Adrenal gland (tissue), 12 donors: Measurements from ENCODE around the gene PHC2. TPM values are rescaled to one million over a fixed set of nuclear protein-coding genes. Genes with fewer than 3 reads are reported as not detected.

Source experiments
- DNase-seq, 7 donors: peaks; one replicate each; pipeline ENCODE4 v3.0.0-alpha.2; 2019 to 2020
- H3K27ac ChIP-seq, 5 donors: fragments of 200-600 bp; sonication (generic) in 4 of 5; 1 replicate in 3 of 5; 2 replicates in 2 of 5; pipeline versions ENCODE4 v1.5.1 to v1.8.0; 2016 to 2020; ENCODE audit warnings: mild to moderate bottlenecking in 1 of 5
- H3K27me3 ChIP-seq: fragments of 200-600 bp; 2 replicates; pipeline ENCODE4 v1.8.0; 2021
- H3K36me3 ChIP-seq, 2 donors: fragments of 200-600 bp; replicated peaks in 1 of 2; 1 replicate in 1 of 2; 2 replicates in 1 of 2; pipeline versions ENCODE4 v1.5.1 to v1.8.0; 2018 to 2022
- H3K4me1 ChIP-seq, 2 donors: fragments of 200-600 bp; replicated peaks in 1 of 2; 1 replicate in 1 of 2; 2 replicates in 1 of 2; pipeline versions ENCODE4 v1.5.1 to v1.8.0; 2018 to 2021
- H3K4me3 ChIP-seq, 4 donors: fragments of 200-600 bp; sonication (generic) in 3 of 4; one replicate each; pipeline ENCODE4 v1.5.1; 2016 to 2018
- H3K9me3 ChIP-seq, 3 donors: fragments of 200-600 bp; sonication (generic) in 1 of 3; replicated peaks in 1 of 3; 1 replicate in 2 of 3; 2 replicates in 1 of 3; pipeline versions ENCODE4 v1.5.1 to v1.8.0; 2016 to 2021
- CTCF ChIP-seq, 6 experiments: fragments of 450-650 bp in 4 of 6; fragments of 200-600 bp in 2 of 6; sonication (generic) in 1 of 6; IDR thresholded peaks; 1 replicate in 5 of 6; 2 replicates in 1 of 6; pipeline versions ENCODE4 v1.5.1 to v1.8.0; 2016 to 2021; ENCODE audit warnings: antibody characterized with exemption in 6 of 6, mild to moderate bottlenecking in 2 of 6, moderate library complexity in 1 of 6
- POLR2A ChIP-seq, 2 donors: fragments of 450-650 bp; IDR thresholded peaks; one replicate each; pipeline ENCODE4 v1.6.1; 2017; ENCODE audit warnings: antibody characterized with exemption in 2 of 2, mild to moderate bottlenecking in 2 of 2, moderate library complexity in 1 of 2
- WGBS, 4 donors: extraction: QIAGEN DNeasy Blood & Tissue Kit in 2 of 4; methylation state at CpG; one replicate each; pipeline versions ENCODE4 v1.1.5 to v1.1.7; 2013 to 2017; 5-methylcytosine and 5-hydroxymethylcytosine counted together
- intact Hi-C, 2 donors: fragments of 100-400 bp; cut with DNase I; formaldehyde crosslinking; loops; one replicate each; pipeline versions ENCODE4 v1.14.1 to v1.15.0; 2022 to 2023
- polyA plus RNA-seq, 3 donors: library from polyadenylated mRNA; stranded (reverse); fragments of 200-250 nt in 2 of 3; fragments of 350-450 nt in 1 of 3; fragmentation: Illumina TruSeq in 1 of 3; extraction: RNeasy Lipid Tissue Mini Kit (QIAGEN cat#74804) in 1 of 3; gene quantifications; one replicate each; pipeline ENCODE4 v1.2.3, GENCODE V29; 2013 to 2014
- total RNA-seq, 9 donors: library from RNA; depleted of rRNA in 4 of 9; stranded (reverse); fragments of >200 nt in 4 of 9; fragments of 120-200 nt in 1 of 9; fragmentation: NEBNext Ultra II Directional in 1 of 9; extraction: Animal tissue kit (Norgen Biotek cat#: 25700) in 1 of 9; gene quantifications; one replicate each; pipeline versions ENCODE4 v1.1.0 to v1.2.4, GENCODE V29; 2013 to 2023
- donor health status: healthy with polysubstance abuse.
- donor health status: Bipolar disorder and iron deficiency.
- donor health status: DM: yes; HTN: yes; CAD: no.
- donor health status: DM: no; HTN: no; CAD: no.
- donor health status: DM: no; HTN: no; CAD: no.
- donor health status: DM: yes; HTN: yes; CAD: no.

PHC2 gene
- total and polyA plus RNA-seq, 12 donors, result 24.9 to 164 (median 112) TPM

- intact Hi-C loops, result loop anchor here (2.0 to 10.0 kb wide), 4 partner anchors 67 to 141 kb away; no protein-coding TSS in a partner anchor
- Histone ChIP-seq H3K27ac (peak overlapping the region in 3 of 5 donors; percentile 1 to 78 (median 69)), H3K27me3 (no peaks in the 10 kb centered on the region), H3K36me3 (peaks cover 0 to 61% of the 10 kb centered on the region in 2 donors), H3K4me3 (no peak overlapping the region), H3K9me3 (no peaks in the 10 kb centered on the region), H3K4me1 (peaks cover 3 to 20% of the 10 kb centered on the region in 2 donors)
- TF ChIP-seq POLR2A (IDR thresholded peaks at IDR 0.05) (no peak), CTCF (IDR thresholded peaks at IDR 0.05) (no peak)
- peak in 3 of 7 donors; percentile 23 to 75 (median 57) for DNase-seq
- 38 to 62% (median 56%) methylated on average over 8 to 9 of the region's 9 CpGs for WGBS, 4 donors
Measured at GRCh38 chr1:33365560-33365997, 65.3 kb downstream of the PHC2 start.

GRCh38 chr1:33364565-33364918 is 66.4 kb downstream of the PHC2 start:
- Histone ChIP-seq H3K4me1 (peaks cover 3 to 20% of the 10 kb centered on the region in 2 donors), H3K27ac (peak overlapping the region in 2 of 5 donors; percentile 69 to 78), H3K4me3 (no peak overlapping the region), H3K36me3 (peaks cover 0 to 55% of the 10 kb centered on the region in 2 donors), H3K9me3 (no peaks in the 10 kb centered on the region), H3K27me3 (no peaks in the 10 kb centered on the region)
- 58 to 71% (median 69%) methylated on average over 2 of the region's 2 CpGs for WGBS, 4 donors
- intact Hi-C loops, result loop anchor here (2.0 to 10.0 kb wide), 3 partner anchors 66 to 140 kb away; no protein-coding TSS in a partner anchor
- DNase-seq, result no peak
- TF ChIP-seq POLR2A (IDR thresholded peaks at IDR 0.05), result no peak
- TF ChIP-seq CTCF (IDR thresholded peaks at IDR 0.05), result no peak

- no peak for DNase-seq
- intact Hi-C loops, result loop anchor here in 1 of 2 donors (10.0 kb wide), 1 partner anchor 139 kb away; no protein-coding TSS in a partner anchor
- Histone ChIP-seq H3K27me3 (no peaks in the 10 kb centered on the region), H3K36me3 (peaks cover 0 to 45% of the 10 kb centered on the region in 2 donors), H3K9me3 (no peaks in the 10 kb centered on the region), H3K4me1 (peaks cover 3 to 20% of the 10 kb centered on the region in 2 donors), H3K4me3 (no peak overlapping the region), H3K27ac (peak overlapping the region in 4 of 5 donors; percentile 8 to 78 (median 36))
- TF ChIP-seq CTCF (IDR thresholded peaks at IDR 0.05) (no peak), POLR2A (IDR thresholded peaks at IDR 0.05) (no peak)
- WGBS, 4 donors, result 69 to 100% (median 73%) methylated on average over 1 to 5 of the region's 5 CpGs
Measured at GRCh38 chr1:33363470-33363861, 67.4 kb downstream of the PHC2 start.

- H3K4me1 ChIP-seq, result peaks cover 3 to 18% of the 10 kb centered on the region in 2 donors
- peak in 1 of 7 donors; percentile 4 for DNase-seq
- H3K9me3 ChIP-seq, result no peaks in the 10 kb centered on the region
- WGBS, 4 donors, result 64 to 71% (median 67%) methylated on average over 5 of the region's 5 CpGs
- intact Hi-C loops, result loop anchor here in 1 of 2 donors (10.0 kb wide), 1 partner anchor 138 kb away; no protein-coding TSS in a partner anchor
- TF ChIP-seq CTCF (IDR thresholded peaks at IDR 0.05) (no peak), POLR2A (IDR thresholded peaks at IDR 0.05) (no peak)
- no peaks in the 10 kb centered on the region for H3K27me3 ChIP-seq
- no peak overlapping the region for H3K4me3 ChIP-seq
- H3K36me3 ChIP-seq, result peaks cover 0 to 40% of the 10 kb centered on the region in 2 donors
- peak overlapping the region in 3 of 5 donors; percentile 8 to 78 (median 59) for H3K27ac ChIP-seq
Measured at GRCh38 chr1:33363021-33363420, 67.9 kb downstream of the PHC2 start.
